ENCODE results near the gene ANKS6. TPM values are rescaled to one million over a fixed set of nuclear protein-coding genes. Genes with fewer than 3 reads are reported as not detected.
A peak's percentile ranks its signal among the peaks of the same experiment; 100 is the strongest.

Gene ANKS6
- total and polyA plus RNA-seq, 2 experiments from 2014 or later, result 25.5 to 40.3 TPM

DNA sequence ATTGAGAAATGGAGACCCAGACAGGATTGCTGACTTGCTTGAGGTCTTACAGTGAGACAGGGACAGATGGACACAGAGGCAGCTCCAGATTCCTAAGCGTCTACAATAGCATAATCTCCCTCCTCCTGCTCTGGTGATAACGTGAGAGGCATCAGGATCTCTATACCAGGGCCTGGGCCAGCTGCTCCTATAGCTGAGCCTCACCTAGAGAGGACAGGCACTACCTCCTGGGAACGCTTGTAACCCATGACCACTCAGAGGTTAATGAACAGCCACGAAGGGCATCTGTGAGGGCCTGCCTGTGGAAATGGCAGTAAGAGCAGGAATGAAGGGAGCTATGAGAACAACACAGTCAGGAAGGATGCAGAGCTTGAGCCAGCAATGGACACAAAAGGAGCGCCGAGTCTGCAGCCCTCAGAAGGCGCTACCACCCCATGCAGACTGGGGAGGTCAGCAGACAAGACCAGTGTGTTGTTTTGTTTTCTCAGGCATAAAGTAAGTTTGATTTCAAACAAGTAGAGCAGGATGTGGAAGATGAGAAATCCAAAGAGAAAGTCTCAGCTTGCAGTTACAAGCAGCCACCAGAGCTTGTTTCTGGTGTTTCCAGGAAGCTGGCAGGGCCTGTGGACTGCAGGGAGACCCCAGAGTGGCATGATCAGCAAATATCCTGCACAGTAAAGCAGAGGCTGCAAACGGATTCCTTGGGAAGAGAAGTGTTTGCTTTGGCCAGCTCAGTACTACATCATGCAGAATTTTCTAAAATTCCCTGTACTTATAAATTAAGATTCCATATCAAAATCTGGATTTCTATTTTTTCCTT is 17.4 kb downstream of the ANKS6 start:
- H3K27me3 ChIP-seq, result no peaks in the 10 kb centered on the region
- H3K27ac ChIP-seq, result no peak overlapping the region
- TF ChIP-seq, protein P1, sequence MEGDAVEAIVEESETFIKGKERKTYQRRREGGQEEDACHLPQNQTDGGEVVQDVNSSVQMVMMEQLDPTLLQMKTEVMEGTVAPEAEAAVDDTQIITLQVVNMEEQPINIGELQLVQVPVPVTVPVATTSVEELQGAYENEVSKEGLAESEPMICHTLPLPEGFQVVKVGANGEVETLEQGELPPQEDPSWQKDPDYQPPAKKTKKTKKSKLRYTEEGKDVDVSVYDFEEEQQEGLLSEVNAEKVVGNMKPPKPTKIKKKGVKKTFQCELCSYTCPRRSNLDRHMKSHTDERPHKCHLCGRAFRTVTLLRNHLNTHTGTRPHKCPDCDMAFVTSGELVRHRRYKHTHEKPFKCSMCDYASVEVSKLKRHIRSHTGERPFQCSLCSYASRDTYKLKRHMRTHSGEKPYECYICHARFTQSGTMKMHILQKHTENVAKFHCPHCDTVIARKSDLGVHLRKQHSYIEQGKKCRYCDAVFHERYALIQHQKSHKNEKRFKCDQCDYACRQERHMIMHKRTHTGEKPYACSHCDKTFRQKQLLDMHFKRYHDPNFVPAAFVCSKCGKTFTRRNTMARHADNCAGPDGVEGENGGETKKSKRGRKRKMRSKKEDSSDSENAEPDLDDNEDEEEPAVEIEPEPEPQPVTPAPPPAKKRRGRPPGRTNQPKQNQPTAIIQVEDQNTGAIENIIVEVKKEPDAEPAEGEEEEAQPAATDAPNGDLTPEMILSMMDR (IDR thresholded peaks at IDR 0.05; ENCODE audit: low read depth, low read length), result no peak
- H3K36me3 ChIP-seq, result peaks cover 8% of the 10 kb centered on the region
- no peaks in the 10 kb centered on the region for H3K9me3 ChIP-seq (ENCODE audit: low read depth)
- no peak for DNase-seq (ENCODE audit: low read depth in 1 of 2, low spot score in 1 of 2)
- H3K4me1 ChIP-seq (ENCODE audit: low read depth), result no peaks in the 10 kb centered on the region
- no peak overlapping the region for H3K4me3 ChIP-seq

DNA sequence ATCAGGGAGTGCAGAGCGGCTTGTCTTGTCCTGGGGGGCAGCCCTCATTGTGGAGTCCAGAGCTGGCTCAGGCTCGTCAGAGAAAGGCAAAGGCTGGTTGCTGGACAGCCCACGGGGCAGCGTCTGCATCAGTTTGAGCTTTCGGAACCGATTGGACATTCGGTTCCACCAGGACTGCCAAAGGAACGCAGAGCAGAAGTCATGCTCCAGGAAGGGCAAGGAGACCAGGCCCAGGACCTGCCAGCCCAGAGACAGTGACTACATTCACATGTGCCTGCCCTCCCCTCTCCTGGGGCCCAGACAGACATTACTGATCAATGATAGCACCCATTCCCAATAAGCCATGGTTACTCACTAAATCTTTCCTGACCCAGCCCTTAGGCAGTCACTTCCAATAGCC is 18.1 kb downstream of the ANKS6 start:
- Histone ChIP-seq H3K9me3 (ENCODE audit: low read depth) (no peaks in the 10 kb centered on the region), H3K4me3 (no peak overlapping the region), H3K27ac (no peak overlapping the region), H3K36me3 (peaks cover 14% of the 10 kb centered on the region), H3K4me1 (ENCODE audit: low read depth) (no peaks in the 10 kb centered on the region), H3K27me3 (no peaks in the 10 kb centered on the region)
- DNase-seq (ENCODE audit: low read depth in 1 of 2, low spot score in 1 of 2), result no peak
- TF ChIP-seq, protein P1 (IDR thresholded peaks at IDR 0.05; ENCODE audit: low read depth, low read length), result no peak

DNA sequence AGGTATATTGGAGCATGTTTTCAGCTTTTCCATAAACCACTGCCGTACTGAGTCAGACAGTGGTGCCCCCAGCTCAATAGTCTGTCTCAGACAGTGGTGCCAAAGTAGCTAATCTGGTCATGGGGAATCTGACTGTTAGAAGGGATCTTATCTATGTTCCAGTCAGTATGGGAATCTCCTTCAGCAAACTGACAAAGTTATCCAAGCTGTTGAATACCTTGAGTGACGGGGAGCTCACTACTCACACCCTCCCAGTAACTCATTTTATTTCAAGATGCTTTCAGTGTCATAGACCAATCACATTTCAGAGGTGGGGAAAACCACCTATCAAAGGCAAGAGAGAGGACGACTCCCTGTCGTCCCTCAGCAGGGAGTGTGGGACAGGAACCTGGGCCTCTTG is 18.7 kb downstream of the ANKS6 start:
- TF ChIP-seq, protein P1 (IDR thresholded peaks at IDR 0.05; ENCODE audit: low read depth, low read length), result no peak
- no peak overlapping the region for H3K4me3 ChIP-seq
- DNase-seq (ENCODE audit: low read depth in 1 of 2, low spot score in 1 of 2), result no peak
- H3K27me3 ChIP-seq, result no peaks in the 10 kb centered on the region
- H3K4me1 ChIP-seq (ENCODE audit: low read depth), result no peaks in the 10 kb centered on the region
- H3K36me3 ChIP-seq, result peaks cover 12% of the 10 kb centered on the region
- H3K27ac ChIP-seq, result no peak overlapping the region
- no peaks in the 10 kb centered on the region for H3K9me3 ChIP-seq (ENCODE audit: low read depth)

DNA sequence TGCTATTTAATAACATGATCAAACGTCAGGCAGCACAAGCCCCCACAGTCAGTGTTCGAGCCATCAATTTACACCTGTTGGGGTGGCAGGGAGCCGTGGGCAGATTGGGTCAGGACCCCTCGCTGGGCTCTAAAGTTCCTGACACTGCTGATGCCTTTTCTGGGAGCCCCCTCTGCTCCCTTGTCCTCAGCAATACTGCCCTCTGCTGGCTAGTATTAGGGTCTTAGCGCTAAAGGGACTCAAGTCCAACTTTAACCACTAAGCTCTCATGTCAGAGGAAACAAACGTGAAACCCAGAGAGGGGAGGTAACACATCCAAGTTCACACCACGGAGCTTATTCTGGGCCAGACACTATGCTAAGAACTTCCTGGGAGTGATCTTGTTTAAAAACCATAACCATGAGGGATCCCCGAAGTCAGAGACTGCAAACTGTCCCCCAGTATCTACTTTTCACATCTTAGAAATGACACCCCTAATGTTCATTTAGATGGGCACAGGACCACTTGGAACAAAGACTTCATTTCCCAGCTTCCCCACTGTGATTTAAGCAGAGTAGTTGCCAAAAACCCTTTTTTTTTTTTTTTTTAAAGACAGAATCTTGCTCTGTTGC is 20.4 kb downstream of the ANKS6 start:
- Histone ChIP-seq H3K36me3 (peaks cover 12% of the 10 kb centered on the region), H3K4me1 (ENCODE audit: low read depth) (no peaks in the 10 kb centered on the region), H3K27ac (no peak overlapping the region), H3K9me3 (ENCODE audit: low read depth) (no peaks in the 10 kb centered on the region), H3K4me3 (no peak overlapping the region), H3K27me3 (no peaks in the 10 kb centered on the region)
- TF ChIP-seq, protein P1 (IDR thresholded peaks at IDR 0.05; ENCODE audit: low read depth, low read length), result peak; percentile 79
- DNase-seq (ENCODE audit: low read depth in 1 of 2, low spot score in 1 of 2), result peak; percentile 79 to 81

DNA sequence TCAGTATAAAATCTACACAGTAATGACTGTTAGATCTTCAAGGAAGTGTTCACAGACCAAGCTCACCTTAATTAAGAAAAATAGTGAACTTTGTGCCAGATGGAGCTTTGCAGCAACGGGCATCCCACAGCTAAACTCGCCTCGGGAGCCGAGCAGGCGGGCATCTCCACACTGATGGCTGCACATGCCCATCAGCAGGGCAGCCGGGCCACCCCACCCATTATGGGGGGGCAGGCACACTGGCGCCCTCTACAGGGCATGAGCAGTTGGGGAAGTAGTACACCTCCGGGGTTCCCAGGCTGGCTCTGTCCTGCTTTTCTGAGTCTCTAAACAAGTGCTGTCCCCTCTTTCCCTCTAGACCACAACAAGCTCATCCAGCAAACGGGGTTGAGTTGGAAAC is 21.6 kb downstream of the ANKS6 start:
- Histone ChIP-seq H3K36me3 (peaks cover 12% of the 10 kb centered on the region), H3K9me3 (ENCODE audit: low read depth) (no peaks in the 10 kb centered on the region), H3K4me1 (ENCODE audit: low read depth) (no peaks in the 10 kb centered on the region), H3K4me3 (no peak overlapping the region), H3K27me3 (no peaks in the 10 kb centered on the region), H3K27ac (no peak overlapping the region)
- TF ChIP-seq, protein P1 (IDR thresholded peaks at IDR 0.05; ENCODE audit: low read depth, low read length), result peak; percentile 72
- peak in 1 of 2 donors; percentile 19 for DNase-seq (ENCODE audit: low read depth in 1 of 2, low spot score in 1 of 2)
